NCI-H748 (cell line): ENCODE results near the gene SARS1.
"Not testable (repeated sequence)": the region's sequence is repeated elsewhere in the genome, so short reads cannot be mapped to it uniquely, and the experiment has no call there.

Experiments used
- DNase-seq: peaks from one replicate; lab custom pipeline; 2025; ENCODE audit not compliant: unreplicated experiment; lab: John Stamatoyannopoulos, UW

SARS1 gene, protein sequence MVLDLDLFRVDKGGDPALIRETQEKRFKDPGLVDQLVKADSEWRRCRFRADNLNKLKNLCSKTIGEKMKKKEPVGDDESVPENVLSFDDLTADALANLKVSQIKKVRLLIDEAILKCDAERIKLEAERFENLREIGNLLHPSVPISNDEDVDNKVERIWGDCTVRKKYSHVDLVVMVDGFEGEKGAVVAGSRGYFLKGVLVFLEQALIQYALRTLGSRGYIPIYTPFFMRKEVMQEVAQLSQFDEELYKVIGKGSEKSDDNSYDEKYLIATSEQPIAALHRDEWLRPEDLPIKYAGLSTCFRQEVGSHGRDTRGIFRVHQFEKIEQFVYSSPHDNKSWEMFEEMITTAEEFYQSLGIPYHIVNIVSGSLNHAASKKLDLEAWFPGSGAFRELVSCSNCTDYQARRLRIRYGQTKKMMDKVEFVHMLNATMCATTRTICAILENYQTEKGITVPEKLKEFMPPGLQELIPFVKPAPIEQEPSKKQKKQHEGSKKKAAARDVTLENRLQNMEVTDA

DNA sequence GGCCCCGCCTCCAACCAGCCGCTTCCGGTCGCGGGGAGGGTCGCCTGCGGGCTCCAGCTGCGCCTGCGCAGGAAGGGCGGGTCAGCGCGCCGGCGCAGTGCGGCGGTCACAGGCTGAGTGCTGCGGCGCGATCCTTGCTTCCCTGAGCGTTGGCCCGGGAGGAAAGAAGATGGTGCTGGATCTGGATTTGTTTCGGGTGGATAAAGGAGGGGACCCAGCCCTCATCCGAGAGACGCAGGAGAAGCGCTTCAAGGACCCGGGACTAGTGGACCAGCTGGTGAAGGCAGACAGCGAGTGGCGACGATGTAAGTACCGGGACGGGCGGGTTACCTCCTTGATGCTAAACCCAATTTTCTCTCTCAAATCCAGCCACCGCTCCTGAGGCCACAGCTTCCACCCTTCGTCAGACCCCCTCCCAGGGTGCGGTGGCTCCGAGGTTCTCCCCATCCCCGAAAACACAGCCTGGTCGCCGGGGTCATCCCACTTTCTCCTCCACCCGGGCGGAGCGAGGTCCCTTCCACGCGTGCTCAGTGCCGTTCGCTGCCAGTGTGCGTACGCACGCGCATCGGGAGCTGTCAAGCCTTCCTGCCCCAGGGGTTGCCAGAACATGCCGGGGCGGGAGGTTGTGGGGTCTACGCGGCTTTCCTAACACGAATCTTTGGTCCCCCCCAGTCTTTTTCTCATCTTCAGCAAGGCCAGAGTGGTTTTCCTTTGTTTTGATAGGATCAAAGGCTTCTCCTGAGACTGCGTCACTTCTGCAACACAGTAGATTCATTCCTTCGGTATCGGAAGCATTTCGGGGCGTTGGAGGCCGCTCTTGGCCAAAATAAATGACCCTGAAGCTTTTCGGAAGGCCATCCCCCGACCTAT lies at the start of gene SARS1:
Gene SARS1 (plus strand): TSS at position 95 of the 870 bp plus-strand sequence. CDS start 75 bp downstream, at position 170.
- peak; percentile 90 for DNase-seq

DNA sequence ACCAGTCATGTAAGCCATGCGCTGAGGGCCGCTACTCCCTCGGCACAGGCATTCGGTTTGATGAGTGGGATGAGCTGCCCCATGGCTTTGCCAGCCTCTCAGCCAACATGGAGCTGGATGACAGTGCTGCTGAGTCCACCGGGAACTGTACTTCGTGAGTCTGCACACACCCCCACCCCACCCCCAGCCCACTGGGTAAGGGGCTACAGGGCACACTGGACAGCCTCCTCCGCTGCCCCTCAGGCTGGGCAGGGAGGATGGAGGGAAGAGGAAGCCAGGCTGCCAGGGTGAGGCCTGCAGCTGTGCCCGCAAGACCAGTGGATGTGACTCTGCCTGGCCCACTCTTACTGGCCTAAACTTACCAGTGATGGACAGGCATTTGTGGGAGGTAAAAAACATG lies 49.2 kb upstream of the SARS1 start:
- DNase-seq = no peak

DNA sequence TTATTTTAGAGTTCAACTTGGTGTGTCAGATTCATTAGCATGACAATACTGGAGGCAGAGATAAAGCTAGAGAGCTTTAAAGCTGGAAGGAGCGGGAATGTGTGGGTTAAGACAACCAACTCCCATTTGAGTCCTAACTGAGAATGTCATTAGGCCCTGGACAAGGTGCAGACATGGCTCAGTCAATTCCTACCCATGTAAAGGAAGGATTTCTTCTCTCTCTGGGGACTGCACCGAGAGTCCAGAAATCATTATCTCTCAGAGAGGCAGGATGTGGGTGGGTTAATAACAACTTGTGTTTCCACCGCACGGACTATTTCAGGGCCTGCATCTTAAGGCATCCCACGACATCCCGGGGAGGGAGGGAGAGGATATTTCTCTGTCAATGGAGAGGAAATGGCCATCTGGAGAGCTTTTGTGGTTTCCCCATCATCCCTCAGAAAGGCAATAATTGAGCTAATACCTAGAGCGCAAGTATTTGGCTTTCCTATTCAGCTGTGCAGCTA lies 46.7 kb upstream of the SARS1 start:
- DNase-seq = no peak

DNA sequence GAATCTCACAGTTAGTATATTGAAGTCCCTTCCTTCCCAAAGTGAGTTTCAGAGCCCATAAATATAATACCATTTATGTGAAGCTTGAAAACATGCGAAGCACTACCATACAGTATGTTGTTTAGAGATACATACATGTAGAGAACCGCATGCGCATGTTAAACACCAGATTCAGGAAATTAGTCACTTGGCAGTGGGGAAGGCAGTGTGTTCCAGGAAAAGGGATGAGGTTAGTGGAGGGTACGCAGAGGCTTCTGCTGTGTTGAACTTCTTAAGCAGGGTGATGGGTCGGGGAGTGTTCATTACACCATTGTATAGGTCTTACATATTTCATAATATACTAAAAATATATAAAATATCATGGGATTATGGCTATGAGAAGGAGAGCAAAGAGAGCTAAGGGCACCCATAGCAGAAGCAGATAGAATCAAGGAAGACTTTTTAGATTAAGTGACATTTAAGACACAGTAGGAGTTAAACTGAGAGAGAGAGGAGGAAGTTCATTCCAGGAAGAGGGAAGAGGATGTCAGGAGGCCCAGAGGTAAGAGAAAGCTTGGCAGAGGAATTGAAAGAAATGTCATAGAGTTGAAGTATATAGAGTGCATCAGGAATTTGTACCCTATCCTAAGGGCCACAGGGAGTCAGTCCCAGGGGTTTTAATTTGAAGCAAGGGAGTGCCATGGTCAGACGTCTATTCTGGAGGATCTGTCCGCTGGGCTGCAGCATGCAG lies 43.5 kb upstream of the SARS1 start:
- no peak for DNase-seq

DNA sequence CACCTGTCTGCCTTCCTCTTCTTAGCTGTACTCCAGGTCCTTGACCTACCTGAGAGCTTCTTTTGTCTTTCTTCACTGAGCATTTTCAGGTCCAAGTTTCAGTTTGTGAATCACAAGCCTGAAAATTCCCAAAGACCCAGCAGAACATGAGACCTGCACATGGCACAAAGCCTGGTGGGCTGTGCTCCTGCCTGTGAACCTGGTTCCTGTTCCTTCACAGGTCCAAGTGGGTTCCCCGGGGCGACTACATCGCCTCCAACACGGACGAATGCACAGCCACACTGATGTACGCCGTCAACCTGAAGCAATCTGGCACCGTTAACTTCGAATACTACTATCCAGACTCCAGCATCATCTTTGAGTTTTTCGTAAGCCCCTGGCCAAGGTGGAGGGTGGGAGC lies 42.1 kb upstream of the SARS1 start:
- DNase-seq = no peak

DNA sequence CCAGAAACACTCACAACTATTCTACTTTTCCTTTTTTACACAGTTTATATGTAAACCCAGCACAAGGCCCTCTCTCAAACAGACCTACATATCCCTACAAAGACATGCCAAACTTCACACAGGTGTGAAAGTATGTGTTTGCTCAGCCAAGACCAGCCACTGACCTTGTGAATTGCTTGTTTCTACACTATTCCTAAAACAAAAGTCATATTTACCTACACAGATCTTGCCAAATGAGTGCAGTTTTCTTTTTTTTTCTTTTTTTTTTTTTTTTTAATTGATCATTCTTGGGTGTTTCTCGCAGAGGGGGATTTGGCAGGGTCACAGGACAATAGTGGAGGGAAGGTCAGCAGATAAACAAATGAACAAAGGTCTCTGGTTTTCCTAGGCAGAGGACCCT lies 37.4 kb upstream of the SARS1 start:
- DNase-seq = not testable (repeated sequence)

DNA sequence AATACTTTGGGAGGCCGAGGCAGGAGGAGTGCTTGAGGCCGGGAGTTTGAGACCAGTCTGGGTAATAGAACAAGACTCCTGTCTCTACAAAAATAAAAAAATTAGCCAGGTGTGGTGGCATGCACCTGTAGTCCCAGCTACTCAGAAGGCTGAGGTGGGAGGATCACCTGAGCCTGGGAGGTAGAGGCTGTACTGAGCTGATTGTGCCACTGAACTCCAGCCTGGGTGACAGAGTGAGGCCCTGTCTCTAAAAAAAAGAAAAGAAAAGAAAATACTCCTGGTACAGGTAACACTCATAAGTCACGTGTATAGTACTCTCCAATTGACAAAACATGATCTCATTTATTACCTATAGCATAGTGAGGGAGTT lies 33.0 kb upstream of the SARS1 start:
- DNase-seq = not testable (repeated sequence)

DNA sequence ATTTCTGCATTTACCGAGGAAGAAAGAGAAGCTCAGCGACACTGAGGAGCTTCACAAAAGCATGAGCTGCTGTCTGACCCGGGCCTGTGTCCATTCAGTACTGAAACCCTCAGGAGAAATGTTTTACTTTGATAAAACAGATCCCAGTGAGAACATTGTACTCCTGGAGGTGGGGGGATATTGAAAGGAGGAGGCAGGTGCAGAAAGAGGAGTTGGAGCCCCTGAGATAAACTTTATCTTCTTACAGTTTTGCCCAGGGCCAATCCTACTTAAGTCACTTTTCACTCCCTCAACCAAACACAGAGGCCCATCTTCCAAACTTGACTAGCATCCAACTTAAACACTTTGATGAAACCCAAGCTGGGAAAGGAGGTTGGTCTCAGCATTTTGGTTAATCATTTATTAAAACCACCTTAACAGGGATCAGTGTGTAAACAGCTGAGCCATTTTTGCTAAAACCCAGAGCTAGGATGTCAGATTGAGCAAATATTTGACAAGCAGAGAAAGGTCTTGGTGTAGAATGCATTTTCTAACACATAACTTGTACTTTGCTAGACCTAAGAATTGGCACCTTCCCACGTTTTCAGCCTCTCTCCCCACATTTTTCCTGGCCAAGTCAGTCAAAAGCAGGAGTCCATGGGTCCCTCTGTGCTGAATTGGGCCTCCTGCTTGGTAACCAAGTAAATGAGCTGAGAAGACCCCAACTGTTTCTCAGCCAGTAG lies 32.5 kb upstream of the SARS1 start:
- DNase-seq = no peak

DNA sequence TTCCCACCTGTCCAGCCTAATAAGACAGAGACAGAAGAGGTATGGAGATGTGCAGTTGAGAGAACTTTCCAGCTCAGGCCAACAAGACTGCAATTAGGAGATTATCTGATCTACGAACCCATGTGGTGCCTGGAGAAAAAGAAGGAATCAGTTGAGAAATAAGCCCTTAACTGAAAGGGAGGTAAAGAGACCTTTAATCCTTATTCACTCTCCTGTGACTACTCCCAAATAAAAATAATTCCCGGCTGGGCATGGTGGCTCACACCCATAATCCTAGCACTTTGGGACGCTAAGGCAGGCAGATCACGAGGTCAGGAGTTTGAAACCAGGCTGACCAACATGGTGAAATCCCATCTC lies 31.9 kb upstream of the SARS1 start:
- DNase-seq = no peak

DNA sequence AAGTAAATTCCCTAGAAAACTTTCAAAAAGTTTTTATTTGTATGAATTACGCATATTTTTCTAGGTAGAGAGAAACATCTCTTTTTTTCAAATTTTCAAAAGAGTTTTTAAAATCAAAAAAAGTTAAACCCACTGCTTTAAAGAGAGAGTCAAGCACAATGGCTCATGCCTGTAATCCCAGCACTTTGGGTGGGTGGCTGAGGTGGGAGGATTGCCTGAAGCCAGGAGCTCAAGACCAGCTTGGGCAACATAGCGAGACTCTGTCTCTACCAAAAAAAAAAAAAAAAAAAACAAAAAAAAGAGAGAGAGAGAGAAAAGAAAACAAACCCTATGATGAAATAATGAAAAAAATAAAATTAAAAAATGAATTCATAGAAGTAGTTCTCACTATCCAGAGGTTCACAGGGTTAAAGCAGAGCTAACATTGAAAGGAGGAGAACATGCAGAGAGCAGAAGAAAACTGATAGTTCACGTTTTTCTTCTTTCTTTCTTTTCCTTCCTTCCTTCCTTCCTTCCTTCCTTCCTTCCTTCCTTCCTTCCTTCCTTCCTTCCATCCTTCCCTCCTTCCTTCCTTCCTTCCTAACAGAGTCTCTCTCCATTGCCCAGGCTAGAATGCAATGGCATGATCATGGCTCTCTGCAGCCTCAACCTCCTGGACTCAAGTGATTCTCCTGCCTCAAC lies 30.5 kb upstream of the SARS1 start:
- no peak for DNase-seq

DNA sequence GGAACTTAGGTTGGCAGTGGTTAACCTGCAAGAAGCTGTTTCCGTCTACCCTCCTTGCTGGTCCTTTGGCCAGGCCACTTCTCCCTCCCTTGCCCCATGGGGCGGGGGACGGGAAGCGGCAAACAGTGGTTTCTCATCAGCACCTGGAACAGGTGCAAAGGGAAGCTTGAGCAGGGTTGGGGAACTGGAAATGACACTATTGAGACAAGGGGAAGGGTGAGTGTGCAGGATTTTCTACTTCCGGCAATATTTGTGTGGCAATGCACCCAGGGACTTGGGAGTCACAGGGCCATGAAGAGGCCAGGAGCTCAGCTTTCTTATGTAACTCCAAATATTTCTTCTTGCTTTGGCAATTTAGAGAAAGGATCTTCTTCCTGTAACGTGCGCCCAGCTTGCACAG lies 29.0 kb upstream of the SARS1 start:
- DNase-seq = no peak

DNA sequence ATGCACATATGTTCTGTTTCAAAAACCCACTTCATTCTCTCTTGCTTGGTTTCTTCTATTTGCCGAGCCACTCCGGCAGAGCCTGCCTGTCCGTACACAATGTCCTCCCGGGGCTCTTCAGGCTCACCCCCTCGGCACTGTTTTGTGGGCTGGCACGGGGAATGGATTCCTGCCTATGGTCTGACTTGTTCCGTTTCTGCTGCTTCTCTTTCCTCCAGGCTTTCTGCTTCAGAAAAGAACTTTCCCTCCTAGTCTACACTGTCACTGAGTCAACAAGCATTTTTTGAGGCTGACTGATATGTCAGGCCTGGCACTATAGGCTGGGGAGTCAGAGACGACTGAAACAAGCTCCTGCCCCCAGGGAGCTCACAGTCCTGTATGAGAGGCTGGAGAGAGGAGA lies 28.4 kb upstream of the SARS1 start:
- DNase-seq = no peak

DNA sequence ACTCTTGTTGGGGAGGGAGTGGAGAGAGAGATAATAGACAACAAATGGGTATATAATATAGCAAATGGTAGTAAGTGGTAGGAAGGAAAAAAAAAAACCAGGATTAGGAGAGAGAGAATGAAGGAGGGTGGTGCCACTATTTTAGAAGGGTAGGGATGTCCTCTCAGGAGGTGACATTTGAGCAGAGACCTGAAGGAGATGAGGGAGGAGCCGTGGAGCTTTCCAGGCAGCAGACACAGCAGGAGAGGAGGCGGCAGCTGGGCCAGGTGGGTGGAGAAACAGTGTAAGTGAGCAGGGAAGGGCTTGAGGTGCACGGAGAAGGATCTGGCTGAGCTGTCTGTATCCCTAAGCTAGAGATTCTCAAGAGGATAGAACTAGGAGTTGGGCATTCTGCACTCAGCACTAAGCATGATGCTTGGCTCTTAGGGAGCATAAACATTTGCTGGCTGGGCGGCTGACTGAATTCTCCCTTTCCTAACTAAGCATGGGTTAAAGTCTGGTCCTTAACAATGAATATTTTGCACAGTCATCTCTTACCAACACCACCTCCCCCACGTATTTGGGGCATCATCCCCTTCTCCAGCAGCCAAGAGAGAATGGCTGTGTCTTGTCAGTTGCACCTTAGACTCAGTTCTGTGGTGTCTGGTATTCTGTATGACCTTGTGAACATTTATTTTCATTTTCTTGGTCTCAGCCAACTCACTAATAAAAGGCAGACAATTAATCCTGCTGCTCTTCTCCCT lies 27.6 kb upstream of the SARS1 start:
- DNase-seq = no peak

DNA sequence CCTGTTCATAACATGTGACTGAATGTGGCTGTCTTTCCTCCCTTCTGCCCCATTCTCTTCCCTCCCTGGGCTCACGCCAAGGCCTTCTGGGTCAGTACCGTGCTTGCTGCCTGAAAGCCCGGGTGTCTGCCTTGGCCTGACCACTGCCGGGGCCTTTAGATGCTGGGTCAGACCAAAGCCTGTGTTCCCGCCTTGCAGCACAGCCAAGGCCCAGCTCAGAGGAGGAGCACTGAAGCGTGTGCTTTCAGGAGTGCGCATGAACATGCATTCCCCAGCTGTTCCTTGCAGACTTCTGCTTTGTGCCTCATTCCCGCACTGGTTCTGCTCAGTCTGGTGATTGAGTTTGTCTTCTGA lies 27.0 kb upstream of the SARS1 start:
- DNase-seq = no peak

DNA sequence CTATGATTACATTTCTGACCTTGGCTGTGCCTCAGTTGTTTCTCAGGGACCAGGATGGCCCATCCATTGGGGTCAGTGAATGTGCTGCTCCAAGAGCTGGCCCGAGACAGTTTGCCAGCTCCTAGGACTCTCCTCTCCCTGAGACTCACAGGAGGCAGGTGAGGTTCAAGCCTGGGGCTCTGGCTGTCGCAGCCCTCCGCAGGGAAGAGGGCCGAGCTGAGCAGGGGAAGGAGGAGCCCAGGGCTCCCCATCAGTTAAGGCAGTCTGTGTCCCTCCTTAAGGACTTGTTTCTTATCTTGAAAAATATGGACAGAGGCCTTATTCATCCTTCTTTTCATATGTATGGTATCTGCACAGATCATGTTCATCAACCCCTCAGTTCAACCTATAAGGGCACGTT lies 26.6 kb upstream of the SARS1 start:
- DNase-seq = no peak

DNA sequence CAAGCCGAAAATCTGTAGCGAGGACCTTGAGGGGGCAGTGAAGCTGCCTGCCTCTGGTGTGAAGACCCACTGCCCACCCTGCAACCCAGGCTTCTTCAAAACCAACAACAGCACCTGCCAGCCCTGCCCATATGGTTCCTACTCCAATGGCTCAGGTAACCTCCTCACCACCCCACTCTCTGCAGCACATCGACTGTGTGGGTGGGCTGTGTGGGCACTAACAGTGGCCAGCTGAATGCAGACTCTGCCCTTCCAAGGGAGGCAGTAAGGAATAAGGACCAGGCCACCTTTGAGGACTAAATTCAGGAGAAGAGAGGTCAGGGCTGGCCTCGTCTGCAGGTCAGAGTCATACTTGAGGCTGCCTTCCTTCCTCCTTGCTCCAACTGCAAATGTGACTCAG lies 25.5 kb upstream of the SARS1 start:
- no peak for DNase-seq

DNA sequence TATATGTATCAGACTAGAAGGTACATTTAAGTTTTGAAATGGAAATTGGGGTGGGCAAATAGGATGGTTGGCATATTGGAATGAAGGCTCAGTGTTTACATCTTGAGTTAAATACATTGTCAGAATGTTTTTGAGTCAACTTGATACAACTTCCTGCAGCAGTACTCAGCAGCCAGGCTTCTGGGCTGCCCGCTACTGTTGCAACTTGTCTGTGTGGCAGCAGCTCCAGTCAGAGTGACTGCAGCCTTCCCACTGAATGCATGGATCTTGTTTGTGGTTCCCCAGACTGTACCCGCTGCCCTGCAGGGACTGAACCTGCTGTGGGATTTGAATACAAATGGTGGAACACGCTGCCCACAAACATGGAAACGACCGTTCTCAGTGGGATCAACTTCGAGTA lies 24.9 kb upstream of the SARS1 start:
- no peak for DNase-seq

DNA sequence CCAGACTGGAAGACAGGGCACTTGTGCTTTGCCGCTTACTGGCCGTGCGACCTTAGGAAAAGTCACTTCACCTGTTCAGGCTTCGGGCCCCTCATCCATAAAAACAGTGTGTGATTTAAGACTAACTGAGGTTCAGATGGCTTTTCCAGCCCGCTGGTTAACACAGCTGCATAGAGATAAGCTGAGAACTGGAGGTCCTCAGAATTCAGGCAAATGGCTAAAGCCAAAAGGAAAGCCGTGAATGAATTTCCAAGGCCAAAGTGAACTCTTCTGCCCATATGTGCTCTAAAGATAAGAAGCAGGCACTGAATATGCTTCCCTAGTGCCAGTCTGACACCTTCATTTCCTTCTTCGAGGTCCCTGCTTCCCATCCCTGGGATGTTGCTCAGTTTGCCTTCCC lies 23.5 kb upstream of the SARS1 start:
- DNase-seq = no peak

DNA sequence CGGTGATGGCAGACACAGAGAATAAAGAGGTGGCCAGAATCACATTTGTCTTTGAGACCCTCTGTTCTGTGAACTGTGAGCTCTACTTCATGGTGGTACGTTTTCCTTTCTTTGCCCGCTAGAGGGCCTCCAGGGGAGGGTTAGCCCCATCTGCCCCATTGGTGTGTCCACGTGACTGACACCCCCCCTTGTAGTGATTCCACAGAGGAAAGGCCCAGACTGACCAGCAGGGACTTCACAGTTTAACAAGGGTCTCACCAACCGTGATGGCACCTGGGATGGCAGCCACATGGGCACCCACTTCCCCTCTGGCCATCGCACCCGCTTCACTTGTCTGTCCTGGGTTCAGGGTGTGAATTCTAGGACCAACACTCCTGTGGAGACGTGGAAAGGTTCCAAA lies 22.3 kb upstream of the SARS1 start:
- DNase-seq = no peak

DNA sequence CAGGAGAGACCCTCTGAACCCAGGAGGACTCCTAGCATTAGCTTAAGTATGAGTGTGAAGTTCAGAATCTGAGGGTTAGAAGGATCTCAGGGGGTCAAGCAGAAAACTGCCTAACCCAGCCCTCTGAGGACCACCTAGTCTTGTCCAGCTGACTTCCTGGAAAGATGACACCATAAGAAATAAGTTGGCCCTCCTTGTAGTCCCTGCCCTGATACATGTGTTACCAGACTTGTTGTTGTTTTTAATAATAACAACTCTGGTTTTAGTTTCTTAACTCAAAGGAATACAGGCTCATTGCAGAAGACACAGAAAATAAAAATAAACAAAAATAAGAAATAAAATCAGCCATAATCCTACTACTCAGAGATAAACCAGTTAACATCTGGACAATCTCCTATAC lies 21.8 kb upstream of the SARS1 start:
- DNase-seq = no peak
